HEK293T (cell line): ENCODE results near the gene TECTA.

ENCODE experiments used
- CTCF ChIA-PET: fragments of 350-600 bp; formaldehyde crosslinking; extraction: SDS; loops from one replicate; lab custom pipeline; 2021; ENCODE audit warnings: antibody characterized with exemption, inconsistent platforms; lab: Yijun Ruan, JAX
- POLR2A ChIA-PET: fragments of 350-600 bp; formaldehyde crosslinking; extraction: SDS; loops from one replicate; lab custom pipeline; 2020; ENCODE audit warnings: antibody characterized with exemption, inconsistent platforms; lab: Yijun Ruan, JAX
- DNase-seq: peaks from one replicate; pipeline ENCODE4 v3.0.0; 2012; ENCODE audit warnings: mixed read lengths; ENCODE audit errors: extremely low spot score
- ARNT ChIP-seq: fragments of 450-650 bp; IDR thresholded peaks from 2 replicates; pipeline ENCODE4 v1.6.1; 2017; ENCODE audit warnings: mild to moderate bottlenecking
- BHLHE40 ChIP-seq: fragments of 450-650 bp; IDR thresholded peaks from 2 replicates; pipeline ENCODE4 v1.6.1; 2016; ENCODE audit warnings: mild to moderate bottlenecking, moderate library complexity, borderline replicate concordance
- CTBP1 ChIP-seq: fragments of 450-650 bp; IDR thresholded peaks from 2 replicates; pipeline ENCODE4 v1.6.1; 2016; ENCODE audit warnings: borderline replicate concordance
- ELF4 ChIP-seq: fragments of 450-650 bp; IDR thresholded peaks from 2 replicates; pipeline ENCODE4 v1.6.1; 2017; ENCODE audit warnings: antibody characterized with exemption
- FOXA1 ChIP-seq: fragments of 450-650 bp; IDR thresholded peaks from 2 replicates; pipeline ENCODE4 v1.6.1; 2016; ENCODE audit warnings: mild to moderate bottlenecking
- FOXK2 ChIP-seq: fragments of 450-650 bp; IDR thresholded peaks from 2 replicates; pipeline ENCODE4 v1.6.1; 2016; ENCODE audit warnings: mild to moderate bottlenecking
- FOXM1 ChIP-seq: fragments of 450-650 bp; IDR thresholded peaks from 2 replicates; pipeline ENCODE4 v1.6.1; 2017; ENCODE audit warnings: mild to moderate bottlenecking, borderline replicate concordance
- HDGF ChIP-seq: fragments of 450-650 bp; IDR thresholded peaks from 2 replicates; pipeline ENCODE4 v1.6.1; 2017; ENCODE audit warnings: antibody characterized with exemption, borderline replicate concordance
- L3MBTL2 ChIP-seq: fragments of 450-650 bp; conservative IDR thresholded peaks from 2 replicates; pipeline ENCODE4 v1.6.1; 2016; ENCODE audit warnings: mild to moderate bottlenecking
- LEF1 ChIP-seq: fragments of 450-650 bp; IDR thresholded peaks from 2 replicates; pipeline ENCODE4 v1.6.1; 2017; ENCODE audit warnings: mild to moderate bottlenecking, borderline replicate concordance
- NFRKB ChIP-seq: fragments of 450-650 bp; IDR thresholded peaks from 2 replicates; pipeline ENCODE4 v1.6.1; 2016; ENCODE audit warnings: mild to moderate bottlenecking, moderate library complexity
- PKNOX1 ChIP-seq: fragments of 450-650 bp; IDR thresholded peaks from 2 replicates; pipeline ENCODE4 v1.6.1; 2016
- SP1 ChIP-seq: fragments of 450-650 bp; IDR thresholded peaks from 2 replicates; pipeline ENCODE4 v1.6.1; 2017
- SUZ12 ChIP-seq: fragments of 450-650 bp; IDR thresholded peaks from 2 replicates; pipeline ENCODE4 v1.6.1; 2016; ENCODE audit warnings: mild to moderate bottlenecking
- TARDBP ChIP-seq: fragments of 450-650 bp; IDR thresholded peaks from 2 replicates; pipeline ENCODE4 v1.6.1; 2016
- ZNF384 ChIP-seq: fragments of 450-650 bp; IDR thresholded peaks from 2 replicates; pipeline ENCODE4 v1.6.1; 2016

The TECTA gene

GRCh38 chr11:121068787-121069186 is 32.3 kb upstream of the TECTA start:
- ChIA-PET POLR2A (no interaction called here), CTCF (no interaction called here)
- DNase-seq = no peak
- no peak for TF ChIP-seq LEF1
- no peak for TF ChIP-seq TARDBP
- no peak for TF ChIP-seq ELF4
- no peak for TF ChIP-seq PKNOX1
- TF ChIP-seq HDGF = no peak
- no peak for TF ChIP-seq SUZ12
- no peak for TF ChIP-seq L3MBTL2
- no peak for TF ChIP-seq FOXM1
- no peak for TF ChIP-seq ZNF384
- TF ChIP-seq FOXK2 = no peak
- no peak for TF ChIP-seq ARNT
- no peak for TF ChIP-seq CTBP1
- no peak for TF ChIP-seq SP1
- TF ChIP-seq NFRKB = no peak
- TF ChIP-seq FOXA1 = no peak
- TF ChIP-seq BHLHE40 = no peak

- no peak for TF ChIP-seq SUZ12
- ChIA-PET CTCF (no interaction called here), POLR2A (no interaction called here)
- DNase-seq = no peak
Measured at GRCh38 chr11:121070951-121071845, 29.8 kb upstream of the TECTA start.

GRCh38 chr11:121071846-121072450 is 29.1 kb upstream of the TECTA start:
- ChIA-PET CTCF (no interaction called here), POLR2A (no interaction called here)
- TF ChIP-seq ZNF384 (no peak), TARDBP (no peak), CTBP1 (no peak), LEF1 (no peak), SP1 (no peak), NFRKB (no peak)
- no peak for DNase-seq

GRCh38 chr11:121081321-121081720 is 19.7 kb upstream of the TECTA start:
- POLR2A ChIA-PET = no interaction called here

GRCh38 chr11:121082219-121082618 is 18.8 kb upstream of the TECTA start:
- ChIA-PET CTCF (no interaction called here), POLR2A (no interaction called here)
- TF ChIP-seq TARDBP (no peak), L3MBTL2 (no peak), FOXM1 (no peak), LEF1 (no peak), ZNF384 (no peak), ARNT (no peak), HDGF (no peak), SP1 (no peak), PKNOX1 (no peak), ELF4 (no peak), FOXK2 (no peak), NFRKB (no peak), SUZ12 (no peak)
- no peak for DNase-seq

More at GRCh38 chr11:121081321-121081720, 19.7 kb upstream of the TECTA start:
- no peak for TF ChIP-seq BHLHE40
- TF ChIP-seq HDGF = no peak
- TF ChIP-seq ZNF384 = no peak
- no peak for TF ChIP-seq ARNT
- no peak for TF ChIP-seq ELF4
- no peak for TF ChIP-seq CTBP1
- TF ChIP-seq LEF1 = no peak
- TF ChIP-seq FOXA1 = no peak
- no peak for TF ChIP-seq SUZ12
- TF ChIP-seq SP1 = no peak
- TF ChIP-seq NFRKB = no peak
- no peak for TF ChIP-seq FOXM1
- TF ChIP-seq PKNOX1 = no peak
- TF ChIP-seq FOXK2 = no peak
- no peak for TF ChIP-seq L3MBTL2
- TF ChIP-seq TARDBP = no peak
- no peak for DNase-seq
- CTCF ChIA-PET = no interaction called here

GRCh38 chr11:121082670-121083069 is 18.4 kb upstream of the TECTA start:
- ChIA-PET CTCF (no interaction called here), POLR2A (no interaction called here)
- DNase-seq = peak; percentile 21
- TF ChIP-seq ZNF384 = no peak
- TF ChIP-seq ARNT = no peak
- TF ChIP-seq FOXM1 = no peak
- TF ChIP-seq NFRKB = no peak
- no peak for TF ChIP-seq PKNOX1
- TF ChIP-seq LEF1 = no peak
- TF ChIP-seq L3MBTL2 = no peak
- TF ChIP-seq TARDBP = no peak
- TF ChIP-seq CTBP1 = no peak
- TF ChIP-seq ELF4 = no peak
- no peak for TF ChIP-seq FOXK2
